Neural cell (in vitro differentiated cells): ENCODE data around the gene ALLC.

Source experiments
- CTCF ChIP-seq: fragments of 450-650 bp; IDR thresholded peaks from 2 replicates; pipeline ENCODE4 v1.5.1; 2014; ENCODE audit warnings: antibody characterized with exemption, mild to moderate bottlenecking, moderate library complexity; ENCODE audit not compliant: poor library complexity, severe bottlenecking
- EP300 ChIP-seq: fragments of 450-650 bp; conservative IDR thresholded peaks from 2 replicates; pipeline ENCODE4 v1.6.1; 2014; ENCODE audit warnings: antibody characterized with exemption, mild to moderate bottlenecking, moderate library complexity; ENCODE audit not compliant: poor library complexity, severe bottlenecking
- POLR2AphosphoS5 ChIP-seq: IDR thresholded peaks from 2 replicates; pipeline ENCODE4 v1.6.1; 2012
- REST ChIP-seq: IDR thresholded peaks from 2 replicates; pipeline ENCODE4 v1.6.1; 2012; ENCODE audit warnings: borderline replicate concordance

GRCh38 chr2:3725458-3726250 lies 67.7 kb downstream of the ALLC start:
- TF ChIP-seq CTCF (no peak), REST (no peak), POLR2AphosphoS5 (no peak), EP300 (no peak)
